TTC549 (cell line): ENCODE results near the gene DSCAML1.

Experiments used
- FAIRE-seq: peaks from 2 replicates; lab custom pipeline; 2012; peaks lifted over from hg19 to GRCh38; lab: Jason Lieb, UNC

The DSCAML1 gene

GRCh38 chr11:117575856-117576255 lies 221.2 kb downstream of the DSCAML1 start:
- FAIRE-seq = no peak

DNA sequence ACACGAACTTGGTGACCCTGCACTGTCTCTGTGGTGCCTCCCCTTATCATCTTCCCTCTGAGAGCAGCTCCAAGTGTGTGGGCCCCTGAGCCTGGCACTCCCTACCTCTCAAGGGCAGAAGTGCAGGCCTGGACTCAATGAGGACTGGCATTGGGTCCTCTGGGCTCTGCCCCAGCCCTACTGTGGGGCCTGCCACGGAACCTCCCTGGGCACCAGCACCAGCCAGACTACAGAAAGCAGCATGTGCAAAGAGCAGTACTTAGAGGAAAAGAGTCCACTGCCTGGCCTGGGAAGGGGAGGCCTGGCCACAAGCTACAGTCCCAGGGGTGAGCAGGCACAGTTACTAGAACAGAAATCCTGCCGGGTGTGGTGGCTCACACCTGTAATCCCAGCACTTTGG lies 222.5 kb downstream of the DSCAML1 start:
- no peak for FAIRE-seq

DNA sequence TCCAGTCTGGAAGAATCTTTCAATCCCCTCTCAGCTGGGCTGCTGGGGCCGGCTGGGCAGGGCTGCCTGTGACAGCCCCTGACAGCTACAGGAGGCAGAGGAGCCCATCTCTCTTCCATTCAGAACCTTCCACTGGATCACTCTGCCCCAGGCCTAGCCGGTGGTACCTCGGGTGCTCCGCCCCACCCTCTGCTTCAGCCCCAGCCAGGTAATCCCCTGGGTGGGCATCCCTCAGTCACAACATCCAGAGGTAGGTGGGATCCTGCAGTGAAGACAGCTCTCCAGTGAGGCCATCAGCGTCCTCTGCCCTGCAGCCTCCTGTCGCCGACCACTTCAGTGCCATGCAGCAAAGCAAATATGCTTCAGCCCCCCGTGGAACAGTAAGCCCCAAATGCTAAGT lies 223.7 kb downstream of the DSCAML1 start:
- no peak for FAIRE-seq

DNA sequence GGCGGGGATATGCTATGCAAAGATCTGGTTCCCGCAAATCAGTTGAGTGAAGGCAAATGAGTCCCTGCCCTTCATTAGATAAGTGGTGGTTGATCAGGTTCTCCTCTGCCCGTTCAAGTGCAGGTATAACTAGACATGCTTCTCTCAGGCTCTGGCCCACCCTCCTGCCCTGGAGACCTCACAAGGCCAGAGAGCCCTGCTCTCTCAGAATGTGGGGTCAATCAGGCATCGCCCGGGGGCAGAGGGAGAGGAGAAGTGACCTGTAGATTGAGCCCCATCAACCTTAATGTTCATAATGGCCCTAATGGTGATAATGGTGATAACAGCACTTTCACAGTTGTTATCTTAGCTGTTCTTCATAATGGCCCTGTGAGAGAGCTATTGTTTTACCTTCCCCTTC lies 224.3 kb downstream of the DSCAML1 start:
- no peak for FAIRE-seq

DNA sequence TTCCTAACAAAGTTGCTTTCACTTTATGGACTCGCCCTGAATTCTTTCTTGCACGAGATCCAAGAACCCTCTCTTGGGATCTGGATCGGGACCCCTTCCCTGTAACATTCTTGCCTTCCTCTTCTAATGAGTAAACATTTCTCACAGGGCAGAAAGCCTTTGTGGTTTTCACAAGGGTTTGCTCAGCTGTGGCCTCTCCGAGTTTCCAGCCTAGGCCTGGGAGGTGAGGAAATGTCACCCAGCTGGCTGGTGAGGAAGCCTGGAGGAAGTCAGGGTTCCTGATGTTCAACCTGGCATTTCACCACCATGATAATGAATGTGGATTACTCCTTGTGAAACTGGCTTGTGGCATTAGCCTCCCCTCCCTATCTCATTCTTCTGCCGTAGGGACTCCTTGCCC lies 224.9 kb downstream of the DSCAML1 start:
- FAIRE-seq = no peak

DNA sequence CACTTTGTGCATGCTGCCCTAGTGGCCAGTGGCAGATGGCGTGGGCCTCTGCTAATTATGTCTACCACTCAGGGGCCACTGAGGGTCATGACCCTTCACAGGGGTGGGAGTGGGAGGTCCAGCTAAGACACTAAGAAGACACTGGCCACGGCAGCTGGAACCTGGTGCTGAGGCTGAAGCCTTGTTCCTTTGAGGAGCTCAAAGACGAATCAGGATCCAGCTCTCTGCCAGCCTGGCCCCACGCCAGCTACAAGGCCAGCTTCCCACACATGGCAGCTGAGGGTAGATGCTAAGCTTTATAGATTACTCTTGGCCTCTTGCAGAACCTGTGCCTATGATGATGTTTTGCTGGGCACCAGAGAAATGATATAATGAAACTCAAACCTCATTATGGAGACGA lies 226.3 kb downstream of the DSCAML1 start:
- FAIRE-seq = no peak

GRCh38 chr11:117569911-117570310 lies 227.1 kb downstream of the DSCAML1 start:
- FAIRE-seq = no peak

GRCh38 chr11:117565709-117566108 lies 231.3 kb downstream of the DSCAML1 start:
- no peak for FAIRE-seq

DNA sequence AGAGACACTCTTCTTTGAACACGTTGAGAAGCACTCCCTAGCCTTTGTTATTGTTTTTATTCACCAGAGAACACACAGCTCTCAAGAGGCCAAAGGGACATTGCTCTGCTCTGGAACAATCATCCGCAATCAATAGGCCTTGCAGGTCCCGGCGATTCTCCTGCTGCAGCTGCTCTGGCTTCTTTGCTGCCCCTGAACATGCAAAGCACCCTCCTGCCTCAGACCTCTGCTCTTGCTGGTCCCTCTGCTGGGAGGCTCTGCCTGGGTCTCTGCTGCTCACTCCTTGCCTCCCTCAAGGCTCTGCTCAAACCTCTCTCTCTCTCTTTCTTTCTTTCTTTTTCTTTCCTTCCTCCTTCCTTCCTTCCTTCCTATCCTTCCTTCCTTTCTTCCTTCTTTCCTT lies 232.7 kb downstream of the DSCAML1 start:
- no peak for FAIRE-seq

DNA sequence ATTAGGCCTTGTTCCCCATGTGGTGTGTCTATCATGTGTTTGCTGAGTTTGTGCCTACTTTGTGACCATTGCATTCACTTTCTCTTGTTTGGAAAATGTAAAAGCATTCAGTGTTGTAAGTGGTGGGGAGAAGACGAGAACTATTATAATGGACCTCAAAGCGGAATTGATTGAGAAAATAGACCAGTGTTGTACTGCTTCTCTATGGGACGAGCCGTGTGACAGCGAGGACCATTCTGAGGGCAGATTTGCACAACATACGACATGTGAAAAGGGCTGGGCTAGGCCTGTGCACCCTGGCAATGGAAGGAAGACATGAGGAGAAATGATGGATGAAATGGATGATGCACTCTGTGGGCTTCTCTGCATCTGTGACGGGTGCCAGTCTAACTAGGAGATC lies 233.5 kb downstream of the DSCAML1 start:
- FAIRE-seq = no peak

DNA sequence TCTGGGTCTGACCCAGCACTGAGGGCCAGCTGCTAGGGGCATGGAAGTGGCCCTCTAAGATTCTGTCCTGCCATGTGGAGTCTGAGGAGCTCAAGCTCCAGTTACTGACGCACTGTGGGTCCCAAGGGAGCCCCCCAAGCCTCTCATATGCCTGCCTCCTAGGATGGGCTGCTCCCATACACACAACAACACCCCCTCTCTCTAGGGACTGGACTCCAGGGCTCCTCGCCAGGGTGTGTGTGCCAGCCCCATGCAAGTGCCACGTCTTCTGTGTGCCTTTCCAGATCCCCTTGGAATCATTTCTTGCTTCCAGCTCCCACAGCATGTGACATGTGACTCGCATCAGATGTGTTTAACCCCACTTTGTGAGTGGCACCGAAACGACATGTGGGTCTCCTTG lies 234.9 kb downstream of the DSCAML1 start:
- FAIRE-seq = no peak

DNA sequence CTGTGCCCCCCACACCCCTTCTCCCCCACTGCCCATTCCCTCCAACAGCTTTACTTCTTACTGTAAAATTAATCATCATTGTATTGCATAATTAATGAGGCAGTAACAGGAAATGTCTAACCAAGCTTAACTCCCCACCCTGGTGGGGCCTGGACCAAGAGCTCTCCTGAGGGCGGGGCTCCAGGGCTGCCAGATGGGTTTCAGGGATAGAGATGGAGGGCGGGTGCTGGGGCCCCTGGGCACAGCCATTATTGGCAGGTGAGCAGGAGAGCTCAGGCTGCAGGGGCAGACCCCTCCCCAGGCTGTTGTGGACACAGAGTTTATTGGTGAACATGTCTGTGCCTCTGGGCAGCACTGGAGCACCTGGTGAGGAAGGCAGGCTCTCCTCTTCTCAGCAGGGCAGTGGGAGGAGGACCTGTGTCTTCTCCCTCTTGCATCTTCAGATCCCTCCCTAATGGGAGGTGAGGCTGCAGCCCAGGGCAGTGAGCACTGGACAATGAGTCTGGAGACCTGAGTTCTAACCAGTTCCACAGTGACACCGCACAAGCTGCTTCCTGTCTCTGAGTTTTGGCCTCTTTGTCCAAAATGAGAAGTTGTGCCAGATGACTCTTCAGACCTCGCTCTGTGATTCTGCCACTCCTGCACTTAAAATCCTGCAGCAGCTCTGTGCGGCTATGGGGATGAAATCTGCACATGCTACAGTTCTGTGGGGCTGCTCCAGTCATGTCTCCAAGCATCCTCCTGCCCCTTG lies 236.1 kb downstream of the DSCAML1 start:
- no peak for FAIRE-seq

DNA sequence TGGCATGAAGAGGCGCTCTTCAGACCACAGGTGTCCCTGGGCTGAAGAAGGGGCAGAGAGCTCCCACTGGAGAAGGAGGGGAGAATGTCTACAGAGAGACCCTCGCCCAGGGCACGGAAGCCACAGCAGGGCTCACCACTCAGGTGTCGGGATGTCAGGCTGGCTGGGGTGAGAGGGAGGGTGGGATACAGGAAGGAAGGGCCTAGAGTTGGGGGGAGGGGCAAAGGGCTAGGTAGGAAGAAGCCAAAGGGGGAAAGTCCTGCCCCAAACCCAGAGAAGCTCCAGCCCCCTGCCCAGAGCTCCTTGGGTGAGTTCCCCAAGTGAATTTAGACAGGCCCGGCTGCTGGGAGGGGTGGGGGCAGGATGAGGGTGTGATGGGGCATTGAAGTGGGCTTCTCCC lies 237.3 kb downstream of the DSCAML1 start:
- no peak for FAIRE-seq

- no peak for FAIRE-seq
Observed at GRCh38 chr11:117557361-117557760, 239.7 kb downstream of the DSCAML1 start.

GRCh38 chr11:117554601-117555333 lies 242.2 kb downstream of the DSCAML1 start:
- FAIRE-seq = no peak

GRCh38 chr11:117552626-117553025 lies 244.4 kb downstream of the DSCAML1 start:
- FAIRE-seq = no peak

GRCh38 chr11:117551761-117552343 lies 245.2 kb downstream of the DSCAML1 start:
- FAIRE-seq = no peak

GRCh38 chr11:117550466-117550865 lies 246.6 kb downstream of the DSCAML1 start:
- no peak for FAIRE-seq

- FAIRE-seq = no peak
Observed at GRCh38 chr11:117549417-117549816, 247.6 kb downstream of the DSCAML1 start.

DNA sequence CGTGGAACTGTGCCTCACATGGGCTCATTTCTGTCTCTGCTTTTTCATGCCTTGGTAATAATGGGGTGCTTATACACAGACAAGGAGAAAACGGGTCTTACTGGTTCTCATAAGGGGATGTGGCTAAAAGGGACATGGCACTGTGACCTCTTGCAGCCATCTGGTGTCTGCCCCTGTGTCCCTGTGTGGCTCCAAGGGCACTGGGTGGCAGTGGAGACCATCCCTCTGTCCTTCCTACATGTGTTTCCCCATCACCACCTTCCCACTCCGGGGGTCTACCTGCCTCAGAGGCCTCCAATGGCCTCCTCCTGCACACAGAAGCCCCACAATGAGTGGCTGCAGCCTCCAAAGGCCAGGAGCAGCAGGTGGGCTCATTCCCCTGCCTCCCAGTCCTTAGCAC lies 248.1 kb downstream of the DSCAML1 start:
- FAIRE-seq = no peak

DNA sequence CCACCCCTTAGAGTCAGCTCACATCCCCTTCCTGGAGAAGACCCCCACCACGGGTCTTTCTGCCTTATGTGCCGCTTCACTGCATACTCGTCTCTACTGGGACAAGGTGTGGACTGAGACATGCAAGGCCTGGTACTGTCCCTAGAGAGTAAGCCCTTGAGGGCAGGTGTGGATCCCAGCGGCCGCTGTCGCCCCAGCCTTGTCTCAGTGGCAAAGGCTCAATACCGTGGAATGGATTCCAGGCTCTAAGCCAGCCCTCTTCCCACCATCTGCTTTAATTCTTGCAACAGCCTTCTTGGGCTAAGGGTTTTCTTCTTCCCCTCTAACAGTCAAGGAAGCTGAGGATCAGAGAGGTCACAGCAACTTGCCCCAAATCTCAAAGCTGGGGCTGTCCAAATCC lies 249.1 kb downstream of the DSCAML1 start:
- no peak for FAIRE-seq

DNA sequence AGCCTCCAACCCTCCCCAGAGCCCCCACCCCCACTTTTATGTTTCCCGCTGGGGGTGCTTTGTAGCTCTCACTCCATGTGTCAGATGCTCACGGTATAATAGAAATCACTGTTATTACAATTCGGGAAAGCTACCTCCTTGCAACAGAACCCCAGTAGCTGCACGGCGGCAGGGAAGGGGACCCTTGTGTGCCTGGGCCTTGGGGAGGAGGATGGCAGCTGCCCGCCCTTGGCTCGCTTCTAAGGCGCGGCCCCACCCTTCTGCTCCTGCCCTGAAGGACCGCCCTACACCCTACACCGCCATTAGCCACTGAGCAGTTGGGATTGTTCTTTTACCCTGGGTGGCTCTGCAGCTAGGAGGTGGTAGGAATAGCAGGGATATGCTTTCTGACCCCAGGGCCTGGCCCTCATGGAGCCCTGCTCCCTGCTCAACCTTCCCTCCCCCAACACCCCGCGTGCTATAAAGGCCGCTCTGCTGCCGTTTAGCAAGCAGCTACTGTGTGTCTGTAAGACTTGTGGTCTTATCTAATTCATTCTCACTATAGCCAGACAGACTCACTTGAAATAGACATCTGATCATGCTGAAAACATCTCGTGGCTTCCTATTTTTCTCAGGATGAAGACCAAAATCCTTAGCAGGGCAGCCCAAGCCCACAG lies 249.7 kb downstream of the DSCAML1 start:
- FAIRE-seq = no peak
